Natural killer cell (primary cell): ENCODE results near the gene CATSPERZ. TPM values are rescaled to one million over a fixed set of nuclear protein-coding genes. Genes with fewer than 3 reads are reported as not detected.

ENCODE experiments used
- ATAC-seq, 3 donors: fragments of 150-1000 bp in 2 of 3; fragments of 200-7000 bp in 1 of 3; cut with Tn5 transposase; 1 replicate in 1 of 3; 2 replicates in 2 of 3; pipeline ENCODE4 v1.10.0; 2021; ENCODE audit warnings: mild to moderate bottlenecking in 2 of 3, moderate library complexity in 2 of 3
- DNase-seq, 2 donors: peaks; one replicate each; pipeline versions ENCODE4 v3.0.0 to v3.0.0-alpha.2; 2013 to 2021; ENCODE audit warnings: mixed read lengths in 1 of 2
- H3K27ac ChIP-seq: one replicate; pipeline ENCODE4 v1.5.1; 2013; ENCODE audit warnings: mild to moderate bottlenecking, low read length
- H3K27me3 ChIP-seq: one replicate; pipeline ENCODE4 v1.6.1; 2013; ENCODE audit warnings: low read length; ENCODE audit not compliant: control insufficient read depth, insufficient read depth
- H3K36me3 ChIP-seq: one replicate; pipeline ENCODE4 v1.6.1; 2013; ENCODE audit warnings: low read length; ENCODE audit not compliant: control insufficient read depth, insufficient read depth
- H3K4me1 ChIP-seq: one replicate; pipeline ENCODE4 v1.6.1; 2013; ENCODE audit warnings: low read length; ENCODE audit not compliant: control insufficient read depth, insufficient read depth
- H3K4me3 ChIP-seq: one replicate; pipeline ENCODE4 v1.5.1; 2013; ENCODE audit warnings: low read length
- H3K9me3 ChIP-seq: one replicate; pipeline ENCODE4 v1.6.1; 2013; ENCODE audit warnings: low read length; ENCODE audit not compliant: control insufficient read depth, insufficient read depth
- H3K27ac Mint-ChIP-seq, 2 donors: one replicate each; pipeline ENCODE4 v1.8.0; 2022; ENCODE audit warnings: mild to moderate bottlenecking in 2 of 2, mixed read lengths in 2 of 2, moderate library complexity in 1 of 2
- H3K27me3 Mint-ChIP-seq, 2 donors: one replicate each; pipeline ENCODE4 v1.8.0; 2022; ENCODE audit warnings: low read depth in 2 of 2, mixed read lengths in 2 of 2
- H3K36me3 Mint-ChIP-seq: one replicate; pipeline ENCODE4 v1.8.0; 2022; ENCODE audit warnings: mixed read lengths
- H3K4me1 Mint-ChIP-seq, 2 donors: one replicate each; pipeline ENCODE4 v1.8.0; 2022; ENCODE audit warnings: mixed read lengths in 2 of 2
- H3K4me3 Mint-ChIP-seq: one replicate; pipeline ENCODE4 v1.8.0; 2022; ENCODE audit warnings: mild to moderate bottlenecking, moderate library complexity, mixed read lengths
- H3K9me3 Mint-ChIP-seq, 2 donors: one replicate each; pipeline ENCODE4 v1.8.0; 2022; ENCODE audit warnings: mixed read lengths in 2 of 2
- CTCF ChIP-seq: fragments of 200-600 bp; IDR thresholded peaks from one replicate; pipeline ENCODE4 v1.8.0; 2022; ENCODE audit warnings: antibody characterized with exemption
- WGBS: methylation state at CpG from one replicate; pipeline ENCODE4 v1.1.7; 2013; ENCODE audit warnings: missing lambda C conversion rate; ENCODE audit not compliant: insufficient coverage; 5-methylcytosine and 5-hydroxymethylcytosine counted together
- intact Hi-C: fragments of 100-400 bp; cut with micrococcal nuclease; formaldehyde crosslinking; loops from one replicate; pipeline ENCODE4 v1.14.2; 2022
- total RNA-seq, 4 donors: library from RNA; stranded (reverse); fragments of 120-200 nt in 1 of 4; gene quantifications; one replicate each; pipeline versions ENCODE4 v1.2.3 to v1.2.4, GENCODE V29; 2013 to 2022

CATSPERZ gene
- total RNA-seq, 3 donors from 2014 or later (not counting 1 experiment from before 2014, with no cell fraction given) = 0.80 to 0.90 TPM; not detected in 1

GRCh38 chr11:64312947-64313346 lies 12.8 kb downstream of the CATSPERZ start:
- Histone ChIP-seq H3K4me1 (peaks cover 12% of the 10 kb centered on the region), H3K4me3 (no peak overlapping the region), H3K27me3 (no peaks in the 10 kb centered on the region), H3K9me3 (no peaks in the 10 kb centered on the region), H3K36me3 (peaks cover 26% of the 10 kb centered on the region), H3K27ac (no peak overlapping the region)
- DNase-seq = no peak
- Mint-ChIP-seq H3K27ac (peak overlapping the region; percentile 56 to 60), H3K9me3 (no peaks in the 10 kb centered on the region), H3K27me3 (no peaks in the 10 kb centered on the region), H3K4me1 (peaks cover 26 to 27% of the 10 kb centered on the region in 2 donors), H3K36me3 (no peaks in the 10 kb centered on the region), H3K4me3 (peak overlapping the region; percentile 25)
- 96% methylated on average over 10 of the region's 10 CpGs for WGBS
- no peak for TF ChIP-seq CTCF
- intact Hi-C loops = no loop called here
- no peak for ATAC-seq

DNA sequence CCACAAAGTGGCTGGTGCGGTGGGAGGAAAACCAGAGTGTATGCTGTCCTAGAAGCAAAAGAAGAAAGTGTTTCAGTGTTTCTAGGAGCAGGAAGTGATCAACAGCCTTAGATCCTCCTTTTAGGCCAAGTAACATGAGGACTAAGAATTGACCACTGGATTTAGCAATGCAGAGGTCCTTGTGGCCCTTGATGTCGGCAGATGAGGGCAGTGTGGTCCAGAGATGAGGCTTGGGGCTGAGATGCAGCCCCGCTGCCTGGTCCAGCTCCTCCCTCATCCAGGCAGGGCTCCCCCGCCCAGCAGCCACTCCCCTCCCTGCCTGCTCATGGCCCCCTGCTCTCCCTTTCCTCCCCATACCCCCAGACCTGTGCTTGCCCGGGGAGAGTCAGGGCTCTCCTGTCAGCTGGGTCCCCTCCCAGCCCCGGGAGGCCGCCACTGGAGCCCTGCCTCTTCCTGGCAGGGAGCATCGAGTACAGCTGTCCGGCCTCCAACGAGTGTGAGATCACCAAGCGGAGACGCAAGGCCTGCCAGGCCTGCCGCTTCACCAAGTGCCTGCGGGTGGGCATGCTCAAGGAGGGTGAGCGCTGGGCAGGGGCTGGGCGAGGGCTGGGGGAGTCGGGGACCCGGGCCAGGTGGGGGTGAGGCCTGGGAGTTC lies 13.5 kb downstream of the CATSPERZ start:
- no peak for TF ChIP-seq CTCF
- Mint-ChIP-seq H3K4me3 (no peak overlapping the region), H3K27me3 (no peaks in the 10 kb centered on the region), H3K4me1 (peaks cover 33% of the 10 kb centered on the region in 2 donors), H3K27ac (peak overlapping the region; percentile 56 to 60), H3K36me3 (no peaks in the 10 kb centered on the region), H3K9me3 (no peaks in the 10 kb centered on the region)
- H3K27me3 ChIP-seq = no peaks in the 10 kb centered on the region
- no peak overlapping the region for H3K4me3 ChIP-seq
- peaks cover 18% of the 10 kb centered on the region for H3K4me1 ChIP-seq
- 93% methylated on average over 16 of the region's 18 CpGs for WGBS
- H3K9me3 ChIP-seq = no peaks in the 10 kb centered on the region
- no peak for DNase-seq
- no peak for ATAC-seq
- peaks cover 26% of the 10 kb centered on the region for H3K36me3 ChIP-seq
- H3K27ac ChIP-seq = no peak overlapping the region
- intact Hi-C loops = no loop called here

- H3K4me3 Mint-ChIP-seq = no peak overlapping the region
- no peaks in the 10 kb centered on the region for H3K27me3 Mint-ChIP-seq
- H3K27ac Mint-ChIP-seq = no peak overlapping the region
Measured at GRCh38 chr11:64314146-64314804, 14.1 kb downstream of the CATSPERZ start.

More at GRCh38 chr11:64314146-64314804, 14.1 kb downstream of the CATSPERZ start:
- Histone ChIP-seq H3K27ac (no peak overlapping the region), H3K36me3 (peaks cover 26% of the 10 kb centered on the region), H3K4me1 (peaks cover 25% of the 10 kb centered on the region), H3K4me3 (no peak overlapping the region), H3K9me3 (no peaks in the 10 kb centered on the region), H3K27me3 (no peaks in the 10 kb centered on the region)
- no peak for ATAC-seq
- WGBS = 94% methylated on average over 19 of the region's 19 CpGs
- Mint-ChIP-seq H3K9me3 (no peaks in the 10 kb centered on the region), H3K4me1 (peaks cover 39 to 40% of the 10 kb centered on the region in 2 donors), H3K36me3 (no peaks in the 10 kb centered on the region)
- DNase-seq = no peak
- no peak for TF ChIP-seq CTCF
- intact Hi-C loops = no loop called here
